CD4-positive, alpha-beta T cell treated with Interleukin-2 at 100 ng/mL for 4 hours (primary cell): ENCODE data around the gene CXorf58.
"Not testable (repeated sequence)": the region's sequence is repeated elsewhere in the genome, so short reads cannot be mapped to it uniquely, and the experiment has no call there.

Experiments used
- DNase-seq: peaks from one replicate; pipeline ENCODE4 v3.0.0-alpha.2; 2020; ENCODE audit warnings: low spot score

The CXorf58 gene, protein sequence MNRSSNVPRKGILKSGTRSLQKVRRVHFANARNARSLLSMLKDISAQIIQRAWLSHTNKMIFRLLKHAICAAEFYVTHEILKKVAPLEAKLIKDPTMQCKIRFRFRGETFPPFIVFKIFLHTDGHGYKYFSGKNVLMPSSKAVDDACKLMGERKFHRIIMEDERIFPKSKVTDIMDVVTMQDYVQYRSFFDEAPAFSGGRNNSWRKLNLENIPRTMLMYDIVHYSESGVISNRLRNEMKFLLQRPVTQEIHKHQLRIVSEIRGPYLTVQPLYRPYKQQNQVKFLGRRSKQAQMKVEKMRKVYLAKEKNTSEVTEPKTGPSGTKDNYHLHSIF

DNA sequence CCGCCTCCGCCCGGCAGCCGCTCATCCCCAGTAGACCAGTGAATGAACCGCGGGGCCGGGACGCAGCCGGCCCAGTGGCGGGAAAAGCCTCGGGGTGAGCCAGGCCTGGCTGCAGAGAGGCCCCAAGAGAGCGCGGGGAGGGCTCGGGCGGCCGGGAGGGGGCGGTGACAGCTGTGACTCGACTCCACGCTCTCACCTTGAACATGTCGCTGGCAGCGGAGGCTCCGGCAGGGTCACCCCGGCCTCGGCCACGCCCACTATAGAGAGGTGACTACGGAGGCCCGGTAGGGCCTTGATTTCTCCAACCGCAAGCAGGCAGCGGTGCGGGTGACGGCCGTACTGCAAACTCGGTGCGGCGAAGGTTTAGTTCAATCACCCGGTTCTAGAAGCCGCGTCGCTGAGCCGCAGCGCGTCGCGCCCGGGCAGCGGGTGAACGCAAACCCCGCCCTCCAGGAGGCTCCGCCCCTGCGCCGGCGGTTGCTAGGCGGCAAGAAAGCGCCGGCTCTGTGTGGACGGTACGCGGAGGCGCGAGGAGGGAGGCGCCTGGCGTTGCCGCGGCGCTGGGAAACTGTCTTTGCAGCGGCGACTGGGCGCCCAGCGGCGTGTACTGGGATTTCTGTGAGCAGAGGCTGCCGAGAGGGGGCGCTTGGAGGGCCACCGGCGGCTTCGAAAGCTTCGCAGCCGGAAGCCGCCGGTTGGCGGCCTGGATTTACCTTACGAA is at the start of gene CXorf58, which contains the start of gene APOO:
Gene CXorf58, plus strand, starts transcription at position 509 of the 721 bp plus-strand sequence. CDS start 2,297 bp downstream, outside the sequence.
Gene APOO, minus strand, starts transcription at position 441 of the 721 bp plus-strand sequence. Its CDS starts 236 bp downstream, at position 205.
- DNase-seq, result peak; percentile 92

DNA sequence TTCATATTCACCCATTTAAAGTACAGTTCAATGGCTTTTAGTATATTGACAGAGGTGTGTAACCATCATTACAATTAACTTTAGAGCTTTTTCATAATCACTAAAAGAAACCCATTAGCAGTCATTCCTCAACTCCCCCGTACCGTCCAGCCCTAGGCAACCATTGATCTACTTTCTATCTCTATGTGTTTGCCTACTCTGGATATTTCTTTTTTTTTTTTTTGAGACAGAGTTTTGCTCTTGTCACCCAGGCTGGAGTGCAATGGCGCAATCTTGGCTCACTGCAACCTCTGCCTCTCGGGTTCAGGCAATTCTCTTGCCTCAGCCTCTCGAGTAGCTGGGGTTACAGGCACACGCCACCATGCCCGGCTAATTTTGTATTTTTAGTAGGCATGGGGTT is 48.6 kb upstream of the CXorf58 start:
- DNase-seq, result not testable (repeated sequence)

DNA sequence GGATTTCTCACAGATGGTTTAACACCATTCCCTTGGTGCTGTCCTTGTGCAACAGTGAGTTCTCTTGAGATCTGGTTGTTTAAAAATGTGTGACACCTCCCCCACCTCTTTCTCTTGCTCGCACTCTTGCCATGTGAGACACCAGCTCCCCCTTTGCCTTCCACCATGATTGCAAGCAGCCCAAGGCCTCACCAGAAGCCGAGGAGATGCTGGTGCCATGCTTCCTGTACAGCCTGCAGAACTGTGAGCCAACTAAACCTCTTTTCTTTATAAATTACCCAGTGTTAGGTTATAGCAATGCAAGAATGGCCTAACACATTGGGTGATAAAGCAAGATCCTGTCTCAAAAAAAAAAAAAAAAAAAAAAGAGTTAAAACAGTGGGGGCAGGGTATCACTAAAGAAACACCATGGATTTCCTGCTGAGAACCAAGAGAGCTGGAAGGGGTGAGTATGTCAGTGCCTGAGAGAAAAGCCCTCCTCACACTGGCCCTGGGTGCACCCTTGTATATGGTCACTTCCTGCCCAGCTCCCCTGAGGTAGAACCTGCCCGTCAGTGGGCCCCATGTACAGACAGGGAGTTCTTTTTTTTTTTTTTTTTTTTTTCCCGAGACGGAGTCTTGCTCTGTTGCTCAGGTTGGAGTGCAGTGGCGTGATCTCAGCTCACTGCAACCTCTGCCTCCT is 46.5 kb upstream of the CXorf58 start:
- DNase-seq, result no peak

DNA sequence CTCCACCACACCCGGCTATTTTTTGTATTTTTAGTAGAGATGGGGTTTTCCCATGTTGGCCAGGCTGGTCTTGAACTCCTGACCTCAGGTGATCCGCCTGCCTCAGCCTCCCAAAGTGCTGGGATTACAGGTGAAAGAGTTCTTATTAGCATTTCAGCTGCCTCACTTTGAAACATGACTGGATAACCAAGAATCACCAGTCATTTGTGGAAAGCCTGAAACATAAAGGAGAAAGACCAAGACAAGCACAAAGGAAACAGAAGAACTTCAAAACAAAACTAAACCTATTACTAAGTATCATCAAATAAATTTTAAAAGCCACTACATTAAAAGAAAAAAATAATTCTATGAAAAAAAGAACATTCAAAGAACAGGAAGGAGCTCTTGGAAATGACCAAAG is 45.9 kb upstream of the CXorf58 start:
- DNase-seq, result not testable (repeated sequence)

DNA sequence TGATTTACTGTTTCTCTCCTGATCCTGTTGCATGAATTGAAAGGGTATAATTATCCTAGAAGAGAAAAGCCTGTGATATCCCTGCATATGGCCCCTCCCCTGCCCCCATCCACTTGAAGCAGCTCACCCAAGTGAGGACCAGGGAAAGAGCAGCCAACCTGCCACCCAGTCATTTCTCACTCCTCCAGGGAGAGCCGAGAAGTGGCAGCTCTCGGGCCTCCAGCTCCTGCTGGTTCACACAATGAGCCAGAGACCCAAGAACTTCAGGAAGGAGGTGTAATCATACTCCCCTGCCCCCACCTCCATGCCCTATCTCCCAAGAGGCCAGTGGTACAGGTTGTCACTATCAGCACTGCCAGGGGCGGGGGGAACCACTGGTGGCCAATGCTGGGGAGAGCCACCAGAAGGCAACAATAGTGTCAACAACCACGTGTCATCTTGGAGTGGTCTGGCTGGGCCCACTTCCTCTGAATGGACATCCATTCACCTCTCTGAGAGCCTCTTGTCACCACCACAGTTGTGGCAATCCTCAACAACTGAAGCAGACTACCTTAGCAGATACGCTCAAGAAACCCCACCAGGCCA is 43.0 kb upstream of the CXorf58 start:
- no peak for DNase-seq

DNA sequence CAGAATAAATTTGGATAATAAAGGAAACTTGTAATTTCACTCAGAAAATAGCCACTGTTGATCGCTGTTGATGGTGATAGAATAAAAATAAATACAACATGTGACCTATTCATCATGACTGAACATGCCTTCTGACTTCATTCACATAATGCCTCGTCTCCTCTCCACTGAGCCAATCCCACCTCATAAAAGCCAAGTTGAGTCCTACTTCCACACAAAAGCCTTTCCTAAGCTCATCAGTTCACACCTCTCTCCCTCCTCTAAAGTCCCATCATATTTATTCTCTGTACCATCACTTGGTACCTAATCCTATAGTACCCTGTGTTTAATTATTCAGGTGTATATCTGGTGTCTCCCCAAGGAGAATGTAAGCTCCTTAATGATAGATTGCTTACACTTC is 37.8 kb upstream of the CXorf58 start:
- no peak for DNase-seq

DNA sequence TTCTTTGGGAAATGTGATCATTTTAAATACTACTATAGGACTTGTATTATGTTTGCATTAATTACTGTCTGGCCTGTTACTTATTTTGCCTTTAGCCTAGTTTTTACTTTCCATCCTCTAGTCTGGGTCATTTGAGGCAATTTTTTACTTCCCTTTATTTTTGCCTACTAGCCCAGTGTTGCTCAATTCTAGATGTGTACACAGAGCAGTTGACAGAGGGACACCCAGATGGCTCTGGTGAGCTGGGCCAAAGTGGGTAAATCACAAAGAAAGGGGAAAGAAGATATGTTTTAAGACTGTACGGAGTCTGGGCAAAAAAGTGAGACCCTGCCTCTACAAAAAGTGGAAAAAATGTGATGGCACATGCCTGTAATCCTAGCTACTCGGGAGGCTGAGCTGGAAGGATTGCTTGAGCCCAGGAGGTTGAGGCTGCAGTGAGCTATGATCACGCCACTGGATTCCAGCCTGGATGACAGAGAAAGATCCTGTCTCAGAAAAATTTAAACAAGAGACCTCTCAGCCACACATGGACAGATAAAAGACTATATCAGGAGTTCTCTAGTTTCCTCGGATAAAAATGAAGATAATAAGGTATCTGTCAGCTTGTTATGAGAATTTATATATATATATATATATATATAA is 35.8 kb upstream of the CXorf58 start:
- no peak for DNase-seq

DNA sequence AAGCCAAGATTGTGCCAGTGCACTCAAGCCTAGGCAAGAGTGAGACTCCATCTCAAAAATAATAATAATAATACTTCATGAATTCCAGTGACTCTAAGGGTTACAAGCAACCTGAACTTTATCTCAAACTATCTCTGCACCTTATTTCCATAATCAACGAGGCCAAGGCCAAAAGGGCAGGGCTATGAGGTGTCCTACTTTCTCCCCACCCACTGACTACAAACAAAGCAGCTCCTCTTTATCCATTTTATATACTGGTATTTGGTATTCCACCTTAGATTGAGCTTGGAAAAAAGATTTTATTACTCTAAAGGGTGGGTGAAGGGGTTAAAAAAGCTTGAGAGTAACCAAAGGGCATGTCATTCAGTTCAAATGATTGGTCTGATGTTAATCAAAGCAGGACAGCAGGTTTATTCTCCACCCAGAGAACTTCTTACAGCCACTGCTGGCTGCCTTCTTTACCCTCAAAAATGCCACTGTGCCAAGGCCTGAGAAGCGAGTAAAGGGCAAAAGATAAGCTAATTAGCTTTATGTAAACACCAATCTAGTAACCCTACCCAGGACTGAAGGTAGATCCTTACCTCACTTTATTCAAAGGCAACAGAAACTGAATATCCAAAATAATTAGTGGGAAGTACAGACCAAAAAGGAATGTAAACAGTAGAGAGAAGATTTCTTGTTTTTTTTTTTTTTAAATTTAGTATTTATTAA is 28.3 kb upstream of the CXorf58 start:
- no peak for DNase-seq

DNA sequence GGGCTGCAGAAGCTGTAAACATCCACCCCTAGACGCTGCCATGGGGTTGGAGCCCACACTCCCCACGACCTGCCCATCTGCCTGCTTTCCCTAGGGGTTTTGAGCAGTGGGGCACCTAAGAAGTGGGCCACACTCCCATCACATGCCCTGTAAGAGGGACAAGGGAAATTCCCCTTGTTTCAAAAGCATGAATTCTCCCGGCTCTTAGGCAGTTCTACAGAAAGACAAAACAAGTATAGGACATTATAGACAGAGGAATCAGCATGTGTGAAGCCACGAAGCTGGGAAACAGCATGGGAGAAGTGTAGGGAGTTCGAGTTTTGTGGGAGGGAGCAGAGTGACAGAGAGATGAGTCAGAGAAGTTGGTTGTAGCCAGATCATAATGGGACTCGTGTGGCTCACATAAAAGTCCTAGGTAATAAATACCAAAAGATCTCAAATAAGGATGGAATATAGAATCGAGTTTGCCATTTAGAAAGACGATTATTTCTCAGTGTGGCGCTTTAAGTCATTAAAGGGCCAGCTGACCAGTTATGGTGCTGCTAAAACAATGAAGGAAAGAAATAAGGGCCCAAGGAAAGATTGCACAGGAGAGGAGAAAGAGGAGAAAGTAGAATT is 24.0 kb upstream of the CXorf58 start:
- DNase-seq, result no peak

DNA sequence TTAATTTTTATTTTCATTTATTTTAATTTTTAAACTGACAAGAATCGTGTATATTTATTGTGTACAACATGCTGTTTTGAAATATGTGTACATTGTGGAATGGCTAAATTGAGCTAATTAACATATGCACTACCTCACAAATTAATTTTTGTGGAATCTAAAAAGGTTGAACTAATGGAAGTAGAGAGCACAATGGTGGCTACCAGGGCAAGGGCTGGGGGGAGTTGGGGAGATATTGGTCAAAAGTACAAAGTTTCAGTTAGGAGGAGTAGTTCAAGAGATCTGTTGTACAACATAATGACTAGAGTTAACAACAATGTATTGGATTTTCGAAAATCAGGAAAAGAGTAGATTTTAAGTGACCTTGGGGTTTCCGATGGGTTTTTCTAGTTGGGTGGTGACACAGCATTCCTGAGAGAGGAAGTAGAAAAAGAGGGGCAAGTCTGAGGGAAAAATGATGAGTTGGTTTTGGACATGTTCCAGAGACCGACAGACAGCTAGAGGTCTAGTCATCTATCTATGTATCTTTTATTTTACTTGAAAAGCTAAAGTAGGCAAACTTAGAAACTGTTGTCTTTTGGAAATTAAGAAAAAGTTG is 23.3 kb upstream of the CXorf58 start:
- DNase-seq, result no peak

DNA sequence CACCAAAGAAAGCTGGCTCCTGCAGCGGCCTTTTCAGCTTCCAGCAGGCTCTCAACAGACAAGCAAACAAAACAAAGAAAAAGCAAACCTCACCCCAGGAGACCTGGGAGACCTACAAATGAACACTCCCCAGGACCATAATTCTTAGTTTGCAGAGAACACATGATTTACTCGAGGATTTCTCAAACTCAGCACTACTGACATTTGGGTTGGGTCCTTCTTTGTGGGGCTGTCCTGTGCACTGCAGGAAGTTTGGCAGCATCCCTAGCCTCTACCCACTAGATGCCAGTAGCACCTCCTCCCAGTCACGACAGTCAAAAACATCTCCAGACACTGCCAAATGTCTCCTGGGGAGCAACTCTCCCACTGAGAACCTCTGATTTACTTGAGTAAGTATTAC is 22.0 kb upstream of the CXorf58 start:
- DNase-seq, result no peak

DNA sequence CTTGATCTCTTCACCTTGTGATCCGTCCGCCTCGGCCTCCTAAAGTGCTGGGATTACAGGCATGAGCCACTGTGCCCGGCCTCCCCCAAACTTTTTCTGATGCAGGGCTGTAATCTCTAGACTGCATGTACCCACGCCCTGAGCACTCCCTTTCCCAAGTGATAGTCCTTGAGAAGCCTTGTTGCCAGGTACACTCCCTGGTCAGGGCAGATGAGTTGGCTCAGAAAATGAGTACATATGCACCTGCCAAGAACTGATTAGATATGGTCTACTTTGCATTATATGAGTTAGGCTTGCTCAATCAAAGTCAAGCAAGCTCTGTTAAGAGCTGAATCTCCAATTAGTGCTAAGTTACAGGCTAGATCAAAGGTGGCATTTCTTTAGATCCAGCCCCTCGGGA is 20.4 kb upstream of the CXorf58 start:
- no peak for DNase-seq

DNA sequence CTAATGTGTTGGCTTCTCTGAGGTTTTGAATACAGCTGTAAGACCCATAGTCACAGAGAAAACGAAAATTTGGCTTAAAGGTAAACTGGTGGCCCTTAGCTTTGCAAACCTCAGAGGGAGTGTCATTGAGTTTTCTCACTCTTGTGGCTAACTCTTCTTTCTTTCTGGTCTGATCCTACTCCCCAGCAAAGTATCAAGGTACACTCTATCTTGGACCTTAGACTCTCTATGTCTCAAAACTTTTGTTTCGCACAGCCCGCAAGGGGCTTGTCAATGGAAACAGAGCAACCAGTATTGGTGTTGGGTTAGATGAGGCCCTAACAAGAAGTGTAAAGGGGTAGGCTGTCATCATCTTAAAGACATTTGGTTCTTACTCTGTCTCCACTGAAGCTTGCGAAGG is 19.9 kb upstream of the CXorf58 start:
- no peak for DNase-seq

DNA sequence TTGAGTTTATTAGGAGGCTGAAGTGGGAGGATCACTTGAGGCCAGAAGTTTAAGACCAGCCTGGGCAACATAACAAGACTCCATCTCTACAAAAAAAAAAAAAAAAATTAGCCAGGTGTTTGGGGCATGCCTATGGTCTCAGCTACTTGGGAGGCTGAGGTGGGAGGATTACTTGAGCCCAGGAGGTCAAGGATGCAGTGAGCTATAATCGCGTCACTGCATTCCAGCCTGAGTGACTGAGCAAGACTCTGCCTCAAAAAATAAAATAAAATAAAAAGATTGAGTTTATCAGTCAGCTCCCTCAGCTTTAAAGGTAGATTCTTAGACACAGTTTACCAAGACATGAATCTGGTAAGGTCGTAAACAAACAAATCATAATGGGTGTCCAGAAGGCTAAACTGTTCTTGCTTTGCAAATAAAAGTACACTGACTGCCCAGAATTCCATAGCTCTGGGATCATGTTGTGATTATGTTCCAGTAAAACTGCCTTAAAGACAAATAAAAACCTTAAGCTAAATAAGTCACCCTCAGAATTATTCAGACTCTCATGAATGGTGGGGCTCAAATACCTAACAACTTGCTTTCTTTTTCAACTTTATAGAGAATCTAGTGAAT is 18.8 kb upstream of the CXorf58 start:
- no peak for DNase-seq

DNA sequence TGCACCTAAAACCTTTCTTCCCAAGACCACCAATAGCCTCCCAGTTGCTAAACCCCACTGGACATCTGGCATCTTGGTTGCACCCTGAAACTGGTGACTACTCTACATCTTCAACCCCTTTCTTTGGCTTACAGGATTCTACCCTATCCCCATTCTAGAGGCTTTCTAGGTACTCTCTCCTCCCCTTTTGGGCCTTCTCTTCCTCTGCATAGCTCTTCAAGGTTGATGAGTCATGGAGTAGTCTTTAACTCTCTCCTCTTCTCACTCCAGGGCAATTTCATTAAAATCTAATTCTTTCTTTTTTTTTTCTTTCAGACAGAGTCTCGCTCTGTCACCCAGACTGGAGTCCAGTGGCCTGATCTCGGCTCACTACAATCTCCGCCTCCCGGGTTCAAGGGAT is 16.9 kb upstream of the CXorf58 start:
- DNase-seq, result no peak

DNA sequence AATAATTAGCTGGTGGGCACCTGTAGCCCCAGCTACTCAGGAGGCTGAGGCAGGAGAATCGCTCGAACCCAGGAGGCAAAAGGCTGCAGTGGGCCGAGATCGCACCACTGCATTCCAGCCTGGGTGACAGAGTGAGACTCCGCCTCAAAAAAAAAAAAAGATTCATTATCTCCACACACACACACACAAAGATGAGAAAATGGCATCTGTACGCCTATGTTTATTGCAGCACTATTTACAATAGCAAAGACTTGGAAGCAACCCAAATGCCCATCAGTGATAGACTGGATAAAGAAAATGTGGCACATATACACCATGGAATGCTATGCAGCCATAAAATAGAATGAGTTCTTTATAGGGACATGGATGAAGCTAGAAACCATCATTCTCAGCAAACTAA is 12.8 kb upstream of the CXorf58 start:
- DNase-seq, result not testable (repeated sequence)

DNA sequence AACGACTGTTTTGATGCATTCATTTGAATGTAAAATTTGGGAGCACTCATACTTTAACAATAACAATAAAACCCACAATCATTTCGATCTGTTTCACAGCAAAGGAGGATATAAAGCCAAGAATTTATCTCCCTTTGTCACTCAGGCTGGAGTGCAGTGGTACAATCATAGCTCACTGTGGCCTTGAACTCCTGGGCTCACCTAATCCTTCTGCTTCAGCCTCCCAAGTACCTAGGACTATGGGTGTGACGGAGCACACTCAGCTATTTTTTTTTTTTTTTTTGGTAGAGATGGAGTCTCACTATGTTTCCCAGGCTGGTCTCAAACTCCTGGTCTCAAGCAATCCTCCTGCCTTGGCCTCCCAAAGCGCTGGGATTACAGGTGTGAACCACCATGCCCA is 11.3 kb upstream of the CXorf58 start:
- not testable (repeated sequence) for DNase-seq

DNA sequence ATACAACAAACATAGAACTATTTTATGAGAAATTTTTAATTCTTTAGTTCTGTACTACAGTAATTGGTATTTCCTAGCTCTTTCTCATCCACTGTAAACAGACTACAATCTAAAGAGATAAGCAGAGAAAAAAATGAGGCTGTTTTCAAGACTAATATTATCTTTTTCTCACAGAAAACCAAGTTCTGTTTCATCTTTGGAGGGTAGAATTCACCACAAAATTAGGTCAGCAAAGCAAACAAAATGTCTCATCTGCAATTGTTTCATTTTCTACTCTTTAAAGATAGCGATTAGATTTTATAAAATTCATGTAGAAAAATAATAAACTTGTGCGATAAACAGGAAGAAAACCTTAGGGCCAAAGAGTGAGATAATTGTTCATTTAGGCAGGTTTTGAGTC is 10.8 kb upstream of the CXorf58 start:
- no peak for DNase-seq

DNA sequence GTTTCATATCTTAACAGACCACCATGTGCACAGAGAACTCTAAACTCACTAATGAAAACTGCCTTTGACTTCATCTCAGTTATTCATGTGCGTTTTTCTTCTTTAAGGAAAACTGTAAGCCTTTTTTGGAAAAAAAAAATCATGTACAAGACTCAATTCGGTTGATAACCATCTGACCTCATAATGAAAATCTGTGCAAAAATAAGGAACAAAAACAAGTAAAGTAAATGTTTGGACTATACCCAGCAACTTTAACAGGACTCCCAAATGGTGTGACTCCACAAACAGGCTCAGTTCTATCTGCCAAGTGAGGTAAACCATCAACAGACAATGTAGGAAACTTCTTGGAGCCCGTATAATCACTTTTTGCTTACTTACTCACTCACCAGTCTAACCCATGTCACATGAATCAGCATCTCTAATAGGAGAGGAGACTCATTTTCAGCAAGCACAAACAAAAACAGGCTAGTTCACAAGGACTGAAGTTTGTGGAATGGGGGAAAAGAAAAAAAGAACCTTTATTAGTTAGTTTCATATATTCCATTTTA is 9.3 kb upstream of the CXorf58 start:
- no peak for DNase-seq
